ENCODE data around the gene CFAP99. TPM values are rescaled to one million over a fixed set of nuclear protein-coding genes. Genes with fewer than 3 reads are reported as not detected.
A peak's percentile ranks its signal among the peaks of the same experiment; 100 is the strongest.
"Not testable (repeated sequence)": the region's sequence is repeated elsewhere in the genome, so short reads cannot be mapped to it uniquely, and the experiment has no call there.

The CFAP99 gene
- polyA plus RNA-seq (2013, experiment 1 of 2) = not detected
- polyA plus RNA-seq (2013, experiment 2 of 2) = not detected

DNA sequence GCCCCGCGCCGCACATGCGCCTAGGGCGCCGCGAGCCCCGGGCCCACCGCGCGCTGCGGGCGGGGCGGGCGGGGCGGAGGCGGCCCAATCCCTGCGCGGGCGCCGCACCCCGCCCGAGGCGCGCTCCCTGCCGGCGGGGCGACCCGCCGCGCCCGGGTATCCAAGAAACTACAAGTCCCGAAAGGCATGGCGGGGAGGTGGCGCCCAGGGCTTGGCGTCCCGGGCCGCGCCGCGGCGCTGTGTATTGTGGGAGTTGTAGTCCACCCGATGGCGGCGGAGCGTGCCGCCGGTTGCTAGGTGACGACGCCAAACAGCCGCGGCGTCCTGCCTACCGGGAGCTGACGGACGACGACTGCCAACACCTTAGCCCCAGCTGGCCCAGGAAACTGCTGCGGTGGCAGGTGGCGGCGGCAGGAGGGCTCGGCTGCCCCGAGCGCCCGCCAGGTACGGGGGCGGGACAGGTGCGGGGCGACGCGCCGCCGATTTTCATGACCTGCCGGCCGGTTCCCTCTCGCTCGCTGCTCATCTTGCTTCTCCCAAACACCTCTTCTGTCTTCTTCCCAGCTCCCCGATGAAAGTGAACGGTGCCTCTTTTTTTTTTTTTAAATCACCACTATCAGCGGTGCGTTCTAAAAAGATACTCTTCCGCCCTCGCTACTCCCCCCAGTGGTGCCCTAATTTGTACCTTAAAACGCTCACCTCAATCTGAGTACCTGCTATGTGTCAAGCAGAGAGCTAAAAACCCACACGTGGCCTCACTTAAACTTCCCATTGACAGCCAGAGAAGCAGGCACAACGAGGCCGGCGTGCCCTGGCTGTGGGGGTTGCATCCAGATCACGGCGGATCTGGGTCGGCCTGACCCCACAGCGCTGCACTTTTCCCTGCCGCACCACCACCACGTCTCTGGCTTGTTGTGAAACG, at the start of gene CFAP99:
TSS of gene CFAP99 (plus strand) at position 306 of the 922 bp plus-strand sequence.
- no peaks in the 10 kb centered on the region for H3K36me3 ChIP-seq (ENCODE audit: control insufficient read depth, insufficient read depth, low read length)
- no peaks in the 10 kb centered on the region for H3K9me3 ChIP-seq (ENCODE audit: control insufficient read depth, low read length)
- H3K4me3 ChIP-seq (ENCODE audit: extremely low read depth, insufficient read depth, low read length, poor library complexity, severe bottlenecking) = peak within 1 kb of the TSS; percentile 44
- peaks cover 24% of the 10 kb centered on the region for H3K4me1 ChIP-seq (ENCODE audit: control insufficient read depth, insufficient read depth, low read length, poor library complexity, severe bottlenecking)
- peak within 1 kb of the TSS; percentile 23 for H3K27ac ChIP-seq (ENCODE audit: low read depth, low read length, severe bottlenecking)
- WGBS, 2 experiments (ENCODE audit: insufficient coverage in 2 of 2) = 4 to 5% methylated on average over 64 to 87 of the region's 94 CpGs

DNA sequence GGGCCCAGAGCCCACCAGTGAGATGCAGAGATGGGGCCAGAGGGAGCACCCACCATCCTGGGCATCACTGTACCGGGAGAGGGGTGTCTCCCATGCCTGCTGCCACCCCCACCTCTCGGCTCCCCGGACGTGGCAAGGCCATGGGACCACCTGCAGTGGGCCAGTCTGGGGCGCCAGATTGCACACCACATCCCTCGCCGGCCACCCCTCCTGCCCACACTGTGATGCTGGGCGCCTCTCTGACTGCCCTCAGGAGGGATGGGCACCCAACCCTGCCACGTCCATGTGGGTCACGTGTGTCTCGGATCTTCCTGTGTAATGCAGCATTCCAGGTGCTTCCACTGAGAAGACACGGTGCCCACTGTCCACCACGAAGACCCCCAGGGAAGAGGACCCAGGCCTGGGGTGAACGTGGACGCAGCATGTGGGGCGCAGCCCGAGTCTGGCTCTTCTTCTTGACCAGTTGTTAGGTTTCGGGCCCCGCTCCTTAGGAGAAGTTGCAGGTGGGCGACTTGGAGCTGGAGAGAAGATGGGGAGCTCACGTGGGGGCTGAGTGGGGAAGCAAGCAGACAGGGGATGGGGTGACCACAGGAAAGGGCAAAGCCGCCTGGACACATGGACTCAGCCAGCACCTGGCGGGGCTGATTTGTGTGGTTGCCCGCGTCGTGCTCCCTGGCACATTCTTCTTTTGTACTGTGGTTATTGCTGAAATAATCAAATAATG, 48.0 kb upstream of the CFAP99 start:
- peaks cover 6% of the 10 kb centered on the region for H3K9me3 ChIP-seq (ENCODE audit: control insufficient read depth, low read length)
- H3K36me3 ChIP-seq (ENCODE audit: control insufficient read depth, insufficient read depth, low read length) = no peaks in the 10 kb centered on the region
- 92 to 93% methylated on average over 19 to 21 of the region's 26 CpGs for WGBS, 2 experiments (ENCODE audit: insufficient coverage in 2 of 2)
- H3K27ac ChIP-seq (ENCODE audit: low read depth, low read length, severe bottlenecking) = no peak overlapping the region
- H3K4me1 ChIP-seq (ENCODE audit: control insufficient read depth, insufficient read depth, low read length, poor library complexity, severe bottlenecking) = no peaks in the 10 kb centered on the region
- H3K4me3 ChIP-seq (ENCODE audit: extremely low read depth, insufficient read depth, low read length, poor library complexity, severe bottlenecking) = no peak overlapping the region

DNA sequence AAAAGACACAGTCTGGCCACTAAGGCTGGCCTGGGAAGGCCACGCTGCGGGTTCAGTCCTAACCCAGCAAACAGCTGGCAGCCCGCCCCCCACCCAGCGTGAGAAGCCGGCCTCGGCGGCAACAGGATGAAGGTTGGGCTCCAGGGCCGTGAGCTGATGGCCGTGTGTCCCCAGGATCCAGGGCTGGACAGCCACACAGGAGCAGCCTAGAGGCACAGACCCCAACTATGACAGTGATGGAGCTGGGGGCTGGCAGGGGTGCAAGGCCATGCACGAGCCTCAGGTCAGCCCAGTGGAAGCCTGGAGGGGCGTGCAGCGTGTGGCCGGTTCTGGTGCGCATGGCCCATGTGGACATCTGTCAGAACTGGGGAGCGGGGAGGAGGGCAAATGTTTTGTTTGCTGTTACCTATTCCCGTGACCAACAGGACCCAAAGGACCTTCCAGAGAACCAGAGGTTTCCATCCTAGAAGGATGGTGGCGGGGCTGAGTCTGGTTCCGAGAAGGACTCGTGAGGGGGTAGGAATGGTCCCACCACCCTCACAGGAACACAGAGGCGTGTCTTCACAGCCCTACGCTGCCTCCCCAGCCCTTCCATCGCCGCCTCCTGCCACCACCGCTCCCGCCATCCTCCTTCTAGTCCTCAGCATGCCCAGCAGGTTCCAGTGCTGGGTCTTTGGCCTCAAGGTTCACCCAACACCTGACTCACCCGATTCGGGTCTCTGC, 46.8 kb upstream of the CFAP99 start:
- WGBS, 2 experiments (ENCODE audit: insufficient coverage in 2 of 2) = 85% methylated on average over 22 to 25 of the region's 27 CpGs
- Histone ChIP-seq H3K9me3 (ENCODE audit: control insufficient read depth, low read length) (peaks cover 6% of the 10 kb centered on the region), H3K27ac (ENCODE audit: low read depth, low read length, severe bottlenecking) (no peak overlapping the region), H3K4me1 (ENCODE audit: control insufficient read depth, insufficient read depth, low read length, poor library complexity, severe bottlenecking) (no peaks in the 10 kb centered on the region), H3K4me3 (ENCODE audit: extremely low read depth, insufficient read depth, low read length, poor library complexity, severe bottlenecking) (no peak overlapping the region), H3K36me3 (ENCODE audit: control insufficient read depth, insufficient read depth, low read length) (no peaks in the 10 kb centered on the region)

DNA sequence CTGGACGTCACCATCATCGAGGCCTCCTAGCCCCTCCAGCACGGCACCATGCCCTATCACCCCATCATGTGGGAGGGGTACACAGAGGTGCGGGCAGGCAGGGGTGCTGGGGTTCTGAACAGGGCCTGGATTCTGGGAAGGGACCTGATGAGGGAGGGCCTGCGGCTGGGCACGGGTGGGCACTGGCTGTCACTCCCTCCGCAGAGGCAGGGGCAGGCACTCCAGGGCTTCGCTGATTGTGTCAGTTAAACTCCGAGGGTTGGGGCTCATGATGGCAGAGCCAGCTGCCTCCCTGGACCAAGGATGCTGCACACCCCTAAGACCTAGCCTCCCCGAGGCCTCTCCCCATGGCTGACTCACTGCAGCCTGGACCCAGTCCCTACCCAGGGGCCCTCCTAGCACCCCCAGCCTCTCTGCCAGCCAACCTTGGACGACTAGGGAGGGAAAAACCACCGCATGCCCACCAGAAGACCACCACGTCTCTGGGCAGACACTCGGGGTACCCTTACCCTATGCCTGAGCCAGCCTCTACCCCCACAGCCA, 46.2 kb upstream of the CFAP99 start:
- WGBS, 2 experiments (ENCODE audit: insufficient coverage in 2 of 2) = 91 to 93% methylated on average over 6 to 12 of the region's 14 CpGs
- Histone ChIP-seq H3K27ac (ENCODE audit: low read depth, low read length, severe bottlenecking) (no peak overlapping the region), H3K4me1 (ENCODE audit: control insufficient read depth, insufficient read depth, low read length, poor library complexity, severe bottlenecking) (no peaks in the 10 kb centered on the region), H3K36me3 (ENCODE audit: control insufficient read depth, insufficient read depth, low read length) (no peaks in the 10 kb centered on the region), H3K9me3 (ENCODE audit: control insufficient read depth, low read length) (peaks cover 6% of the 10 kb centered on the region), H3K4me3 (ENCODE audit: extremely low read depth, insufficient read depth, low read length, poor library complexity, severe bottlenecking) (no peak overlapping the region)

DNA sequence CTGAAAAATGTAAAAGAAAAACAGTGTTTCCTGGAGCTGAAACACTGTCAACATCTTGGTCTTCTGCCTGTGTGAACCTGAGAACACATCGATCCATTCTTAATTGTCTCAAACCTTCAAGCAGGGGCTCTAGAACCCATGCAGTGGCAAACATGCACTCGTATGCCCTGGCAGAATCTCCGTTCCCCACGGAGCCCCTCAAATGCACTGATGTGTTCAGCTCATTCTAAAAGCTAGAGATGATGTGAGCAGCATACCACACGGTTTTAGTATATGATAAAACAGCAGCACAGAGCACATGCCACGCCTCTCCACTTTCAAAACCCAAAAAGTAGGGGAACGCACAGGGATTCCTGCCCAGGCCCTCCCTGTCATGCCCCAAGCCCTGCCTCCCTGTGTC, 45.2 kb upstream of the CFAP99 start:
- Histone ChIP-seq H3K27ac (ENCODE audit: low read depth, low read length, severe bottlenecking) (no peak overlapping the region), H3K4me3 (ENCODE audit: extremely low read depth, insufficient read depth, low read length, poor library complexity, severe bottlenecking) (no peak overlapping the region), H3K36me3 (ENCODE audit: control insufficient read depth, insufficient read depth, low read length) (no peaks in the 10 kb centered on the region), H3K9me3 (ENCODE audit: control insufficient read depth, low read length) (peaks cover 6% of the 10 kb centered on the region), H3K4me1 (ENCODE audit: control insufficient read depth, insufficient read depth, low read length, poor library complexity, severe bottlenecking) (no peaks in the 10 kb centered on the region)
- WGBS, 2 experiments (ENCODE audit: insufficient coverage in 2 of 2) = 85 to 86% methylated on average over 7 of the region's 7 CpGs

DNA sequence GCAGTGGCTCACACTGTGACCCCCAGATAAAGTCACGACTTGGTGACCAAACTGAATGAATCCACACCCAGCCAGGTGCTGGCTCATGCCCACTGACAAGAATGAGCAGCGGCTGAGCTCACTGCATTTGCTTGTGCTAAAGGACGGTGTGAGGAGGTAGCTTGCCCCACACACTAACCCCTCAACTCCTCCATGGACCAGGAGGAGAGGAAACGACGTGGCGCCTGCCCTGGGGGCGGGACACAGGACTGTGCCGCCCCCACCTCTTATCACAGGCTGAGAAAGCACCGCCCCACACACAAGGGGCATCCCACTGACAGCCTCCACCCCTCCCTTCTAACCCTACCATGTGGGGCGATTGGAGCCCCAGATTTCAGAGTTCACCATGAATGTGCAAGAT, 43.3 kb upstream of the CFAP99 start:
- WGBS, 2 experiments (ENCODE audit: insufficient coverage in 2 of 2) = 60 to 72% methylated on average over 1 to 4 of the region's 10 CpGs

DNA sequence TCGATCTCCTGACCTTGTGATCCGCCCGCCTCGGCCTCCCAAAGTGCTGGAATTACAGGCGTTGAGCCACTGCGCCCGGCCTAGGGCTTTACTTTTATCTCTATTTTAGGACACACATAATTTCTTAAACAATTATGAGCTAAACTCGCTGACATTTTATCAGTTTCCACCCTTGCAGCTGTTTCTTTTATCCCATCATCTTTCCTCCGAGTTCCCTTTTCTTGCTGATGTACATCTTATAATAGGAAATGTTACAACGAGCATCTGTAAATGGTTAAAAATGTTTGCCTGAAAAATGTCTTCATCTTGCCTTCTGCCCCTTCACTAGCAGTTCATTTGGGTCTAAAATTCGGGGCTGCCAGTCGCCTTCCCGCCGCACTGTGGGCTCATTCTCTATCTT, 41.5 kb upstream of the CFAP99 start:
- no peaks in the 10 kb centered on the region for H3K36me3 ChIP-seq (ENCODE audit: control insufficient read depth, insufficient read depth, low read length)
- H3K27ac ChIP-seq (ENCODE audit: low read depth, low read length, severe bottlenecking) = no peak overlapping the region
- 89 to 94% methylated on average over 7 to 12 of the region's 14 CpGs for WGBS, 2 experiments (ENCODE audit: insufficient coverage in 2 of 2)
- H3K9me3 ChIP-seq (ENCODE audit: control insufficient read depth, low read length) = no peaks in the 10 kb centered on the region
- no peaks in the 10 kb centered on the region for H3K4me1 ChIP-seq (ENCODE audit: control insufficient read depth, insufficient read depth, low read length, poor library complexity, severe bottlenecking)
- no peak overlapping the region for H3K4me3 ChIP-seq (ENCODE audit: extremely low read depth, insufficient read depth, low read length, poor library complexity, severe bottlenecking)

More for the DNA sequence above, 43.3 kb upstream of the CFAP99 start:
- no peaks in the 10 kb centered on the region for H3K9me3 ChIP-seq (ENCODE audit: control insufficient read depth, low read length)
- no peak overlapping the region for H3K4me3 ChIP-seq (ENCODE audit: extremely low read depth, insufficient read depth, low read length, poor library complexity, severe bottlenecking)
- H3K4me1 ChIP-seq (ENCODE audit: control insufficient read depth, insufficient read depth, low read length, poor library complexity, severe bottlenecking) = no peaks in the 10 kb centered on the region
- no peaks in the 10 kb centered on the region for H3K36me3 ChIP-seq (ENCODE audit: control insufficient read depth, insufficient read depth, low read length)
- no peak overlapping the region for H3K27ac ChIP-seq (ENCODE audit: low read depth, low read length, severe bottlenecking)

DNA sequence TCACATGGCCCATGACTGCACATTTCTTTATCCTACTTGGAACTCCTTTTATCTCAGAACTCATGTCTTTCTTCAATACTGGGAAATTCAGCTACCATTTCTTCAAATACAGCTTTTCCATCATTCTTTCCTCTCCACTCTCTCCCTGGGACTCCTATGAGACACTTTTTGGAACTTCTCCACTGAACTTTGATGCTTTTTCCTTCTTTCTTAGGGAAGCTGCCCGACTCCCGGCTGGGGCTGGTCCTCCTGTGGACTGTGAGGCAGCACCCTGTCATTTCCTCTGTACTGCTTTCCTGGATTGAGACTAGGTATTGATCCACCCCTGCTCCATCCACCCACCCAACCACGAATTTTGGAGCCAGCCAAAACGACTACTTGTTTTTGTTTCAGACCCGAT, 40.4 kb upstream of the CFAP99 start:
- no peaks in the 10 kb centered on the region for H3K4me1 ChIP-seq (ENCODE audit: control insufficient read depth, insufficient read depth, low read length, poor library complexity, severe bottlenecking)
- no peaks in the 10 kb centered on the region for H3K36me3 ChIP-seq (ENCODE audit: control insufficient read depth, insufficient read depth, low read length)
- WGBS, 2 experiments (ENCODE audit: insufficient coverage in 2 of 2) = 77 to 85% methylated on average over 3 to 5 of the region's 5 CpGs
- no peak overlapping the region for H3K27ac ChIP-seq (ENCODE audit: low read depth, low read length, severe bottlenecking)
- H3K4me3 ChIP-seq (ENCODE audit: extremely low read depth, insufficient read depth, low read length, poor library complexity, severe bottlenecking) = no peak overlapping the region
- H3K9me3 ChIP-seq (ENCODE audit: control insufficient read depth, low read length) = no peaks in the 10 kb centered on the region

DNA sequence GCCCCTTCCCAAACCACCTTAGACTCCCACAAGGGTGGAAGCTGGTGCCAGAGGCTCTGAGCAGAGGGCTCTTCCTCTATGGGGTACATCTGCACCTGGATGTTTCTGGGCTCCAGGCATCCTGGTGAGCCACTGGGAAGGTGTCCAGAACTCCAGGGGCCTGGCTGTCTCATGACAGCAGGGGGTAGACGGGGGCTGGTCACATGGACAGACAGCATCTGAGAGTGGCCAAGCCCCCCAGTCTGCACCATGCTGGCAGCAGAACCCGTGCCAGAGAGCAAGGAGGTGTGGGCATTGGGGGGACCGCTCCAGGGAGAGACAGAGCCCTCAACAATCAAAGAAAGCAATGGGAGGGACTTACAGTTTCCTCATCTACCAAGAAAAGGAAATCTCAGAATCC, 39.9 kb upstream of the CFAP99 start:
- H3K27ac ChIP-seq (ENCODE audit: low read depth, low read length, severe bottlenecking) = no peak overlapping the region
- no peaks in the 10 kb centered on the region for H3K9me3 ChIP-seq (ENCODE audit: control insufficient read depth, low read length)
- no peaks in the 10 kb centered on the region for H3K36me3 ChIP-seq (ENCODE audit: control insufficient read depth, insufficient read depth, low read length)
- no peak overlapping the region for H3K4me3 ChIP-seq (ENCODE audit: extremely low read depth, insufficient read depth, low read length, poor library complexity, severe bottlenecking)
- WGBS, 2 experiments (ENCODE audit: insufficient coverage in 2 of 2) = 43 to 96% methylated on average over 1 to 3 of the region's 3 CpGs
- H3K4me1 ChIP-seq (ENCODE audit: control insufficient read depth, insufficient read depth, low read length, poor library complexity, severe bottlenecking) = no peaks in the 10 kb centered on the region

DNA sequence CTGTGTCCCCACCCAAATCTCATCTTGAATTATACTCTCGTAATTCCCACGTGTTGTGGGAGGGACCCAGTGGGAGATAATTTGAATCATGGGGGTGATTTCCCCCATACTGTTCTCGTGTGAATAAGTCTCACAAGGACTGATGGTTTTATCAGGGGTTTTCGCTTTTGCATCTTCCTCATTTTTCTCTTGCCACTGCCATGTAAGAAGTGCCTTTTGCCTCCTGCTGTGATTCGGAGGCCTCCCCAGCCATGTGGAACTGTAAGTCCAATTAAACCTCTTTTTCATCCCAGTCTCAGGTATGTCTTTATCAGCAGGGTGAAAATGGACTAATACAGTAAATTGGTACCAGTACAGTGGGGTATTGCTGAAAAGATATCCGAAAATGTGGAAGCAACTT, 38.2 kb upstream of the CFAP99 start:
- H3K36me3 ChIP-seq (ENCODE audit: control insufficient read depth, insufficient read depth, low read length); H3K4me3 ChIP-seq (ENCODE audit: extremely low read depth, insufficient read depth, low read length, poor library complexity, severe bottlenecking); H3K9me3 ChIP-seq (ENCODE audit: control insufficient read depth, low read length); H3K27ac ChIP-seq (ENCODE audit: low read depth, low read length, severe bottlenecking); H3K4me1 ChIP-seq (ENCODE audit: control insufficient read depth, insufficient read depth, low read length, poor library complexity, severe bottlenecking): not testable (repeated sequence)
- 96 to 100% methylated on average over 1 to 3 of the region's 6 CpGs for WGBS, 2 experiments (ENCODE audit: insufficient coverage in 2 of 2)
